ENCODE results near the gene DSCAML1.

DSCAML1 gene

DNA sequence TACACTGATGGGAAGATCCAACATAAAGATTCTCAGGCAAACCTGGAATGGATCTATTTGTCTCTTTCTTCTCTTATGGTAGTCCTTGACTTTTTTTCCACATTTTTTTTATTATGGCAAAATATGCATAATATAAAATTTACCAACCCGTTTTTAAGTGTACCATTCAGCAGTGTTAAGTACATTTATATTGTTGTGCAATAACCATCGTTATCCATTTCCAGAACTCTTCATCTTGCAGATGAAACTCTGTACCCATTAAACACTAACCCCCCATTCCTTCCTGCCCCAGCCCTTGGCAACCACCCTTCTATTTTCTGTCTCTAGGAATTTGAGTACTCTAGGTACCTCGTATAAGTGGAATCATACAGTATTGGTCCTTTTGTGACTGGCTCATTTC lies 99.7 kb downstream of the DSCAML1 start:
- no peak overlapping the region for H3K4me3 ChIP-seq (ENCODE audit: low read depth, low read length)
- TF ChIP-seq, protein P1, sequence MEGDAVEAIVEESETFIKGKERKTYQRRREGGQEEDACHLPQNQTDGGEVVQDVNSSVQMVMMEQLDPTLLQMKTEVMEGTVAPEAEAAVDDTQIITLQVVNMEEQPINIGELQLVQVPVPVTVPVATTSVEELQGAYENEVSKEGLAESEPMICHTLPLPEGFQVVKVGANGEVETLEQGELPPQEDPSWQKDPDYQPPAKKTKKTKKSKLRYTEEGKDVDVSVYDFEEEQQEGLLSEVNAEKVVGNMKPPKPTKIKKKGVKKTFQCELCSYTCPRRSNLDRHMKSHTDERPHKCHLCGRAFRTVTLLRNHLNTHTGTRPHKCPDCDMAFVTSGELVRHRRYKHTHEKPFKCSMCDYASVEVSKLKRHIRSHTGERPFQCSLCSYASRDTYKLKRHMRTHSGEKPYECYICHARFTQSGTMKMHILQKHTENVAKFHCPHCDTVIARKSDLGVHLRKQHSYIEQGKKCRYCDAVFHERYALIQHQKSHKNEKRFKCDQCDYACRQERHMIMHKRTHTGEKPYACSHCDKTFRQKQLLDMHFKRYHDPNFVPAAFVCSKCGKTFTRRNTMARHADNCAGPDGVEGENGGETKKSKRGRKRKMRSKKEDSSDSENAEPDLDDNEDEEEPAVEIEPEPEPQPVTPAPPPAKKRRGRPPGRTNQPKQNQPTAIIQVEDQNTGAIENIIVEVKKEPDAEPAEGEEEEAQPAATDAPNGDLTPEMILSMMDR (conservative IDR thresholded peaks at IDR 0.05; ENCODE audit: low read depth, low read length): no peak
- no peak for DNase-seq (ENCODE audit: low read depth)

DNA sequence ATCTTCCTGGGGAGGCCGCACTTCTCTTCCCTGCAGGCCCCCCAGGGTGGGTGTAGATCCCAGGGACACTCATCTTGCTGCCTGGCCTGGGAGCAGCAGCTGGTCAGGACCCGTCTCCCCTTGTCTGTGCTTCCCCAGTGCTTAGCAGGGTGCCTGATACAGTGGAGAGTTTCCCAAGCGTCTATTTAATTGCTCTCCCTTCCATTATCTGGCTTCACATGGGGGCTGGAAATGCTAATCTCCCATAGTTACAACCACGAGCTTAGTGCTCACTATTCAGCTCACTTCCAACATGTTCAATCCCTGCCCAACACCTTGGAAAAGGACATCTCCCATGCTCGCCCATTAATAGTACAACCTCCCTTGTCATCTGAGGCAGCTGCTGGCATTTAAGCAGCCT lies 100.5 kb downstream of the DSCAML1 start:
- no peak for DNase-seq (ENCODE audit: low read depth)
- TF ChIP-seq, protein P1 (conservative IDR thresholded peaks at IDR 0.05; ENCODE audit: low read depth, low read length): no peak
- H3K4me3 ChIP-seq (ENCODE audit: low read depth, low read length): no peak overlapping the region

DNA sequence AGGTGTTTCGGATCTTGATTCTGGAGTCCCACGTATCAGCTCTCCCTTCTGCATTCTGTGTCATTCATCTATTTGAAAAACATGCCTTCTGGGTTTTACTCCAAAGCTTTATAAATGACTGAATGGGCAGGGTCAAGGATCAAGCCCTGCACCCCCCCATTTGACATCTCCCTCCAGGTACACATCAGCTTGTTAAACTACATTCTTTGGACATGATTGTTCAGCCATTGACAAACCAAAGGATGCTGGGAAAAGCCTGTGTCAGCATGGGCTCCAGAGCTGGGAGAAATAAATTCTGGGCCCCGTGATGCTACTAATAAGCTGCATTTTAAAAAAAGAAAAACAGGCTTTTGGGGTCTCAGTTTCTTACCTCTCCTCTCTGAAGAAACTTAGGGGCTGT lies 103.7 kb downstream of the DSCAML1 start:
- TF ChIP-seq, protein P1 (conservative IDR thresholded peaks at IDR 0.05; ENCODE audit: low read depth, low read length): no peak
- DNase-seq (ENCODE audit: low read depth): no peak
- no peak overlapping the region for H3K4me3 ChIP-seq (ENCODE audit: low read depth, low read length)

DNA sequence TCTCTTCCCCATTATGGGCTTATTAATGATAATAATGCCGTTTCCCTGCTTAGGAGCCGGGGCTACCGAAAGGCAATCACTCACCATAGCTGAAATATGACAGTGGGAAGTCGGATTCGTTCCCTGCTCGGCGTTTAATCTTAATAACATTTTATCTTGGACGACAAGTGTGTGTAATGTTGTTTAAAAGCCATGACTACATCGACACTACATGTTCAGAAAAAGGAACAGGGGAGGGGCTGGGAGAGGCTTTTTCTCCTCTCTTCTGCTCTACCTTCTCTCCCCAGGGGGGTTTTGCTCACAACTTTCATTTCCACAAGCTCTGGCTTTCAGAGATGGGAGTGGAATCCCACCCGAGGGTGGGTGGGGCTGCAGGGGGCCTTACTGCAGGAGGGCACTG lies 105.5 kb downstream of the DSCAML1 start:
- TF ChIP-seq, protein P1 (conservative IDR thresholded peaks at IDR 0.05; ENCODE audit: low read depth, low read length): no peak

DNA sequence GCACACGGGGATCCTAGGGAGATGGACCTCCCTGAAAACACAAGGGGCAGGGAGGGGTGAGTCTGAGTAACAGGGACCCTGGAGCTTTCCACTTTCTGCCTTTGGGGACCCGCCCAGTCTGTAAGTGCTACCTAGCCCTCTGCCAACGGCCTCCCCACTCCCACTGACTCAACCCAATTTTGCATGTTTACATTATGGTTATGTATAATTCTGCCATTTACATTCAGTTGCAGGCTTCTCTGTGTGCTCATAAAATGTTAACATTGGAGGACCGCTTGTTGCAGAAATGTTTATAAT lies 105.8 kb downstream of the DSCAML1 start:
- H3K4me3 ChIP-seq (ENCODE audit: low read depth, low read length): no peak overlapping the region
- no peak for DNase-seq (ENCODE audit: low read depth)
- TF ChIP-seq, protein P1 (conservative IDR thresholded peaks at IDR 0.05; ENCODE audit: low read depth, low read length): no peak

More for the DNA sequence above, 105.5 kb downstream of the DSCAML1 start:
- no peak for DNase-seq (ENCODE audit: low read depth)
- no peak overlapping the region for H3K4me3 ChIP-seq (ENCODE audit: low read depth, low read length)

DNA sequence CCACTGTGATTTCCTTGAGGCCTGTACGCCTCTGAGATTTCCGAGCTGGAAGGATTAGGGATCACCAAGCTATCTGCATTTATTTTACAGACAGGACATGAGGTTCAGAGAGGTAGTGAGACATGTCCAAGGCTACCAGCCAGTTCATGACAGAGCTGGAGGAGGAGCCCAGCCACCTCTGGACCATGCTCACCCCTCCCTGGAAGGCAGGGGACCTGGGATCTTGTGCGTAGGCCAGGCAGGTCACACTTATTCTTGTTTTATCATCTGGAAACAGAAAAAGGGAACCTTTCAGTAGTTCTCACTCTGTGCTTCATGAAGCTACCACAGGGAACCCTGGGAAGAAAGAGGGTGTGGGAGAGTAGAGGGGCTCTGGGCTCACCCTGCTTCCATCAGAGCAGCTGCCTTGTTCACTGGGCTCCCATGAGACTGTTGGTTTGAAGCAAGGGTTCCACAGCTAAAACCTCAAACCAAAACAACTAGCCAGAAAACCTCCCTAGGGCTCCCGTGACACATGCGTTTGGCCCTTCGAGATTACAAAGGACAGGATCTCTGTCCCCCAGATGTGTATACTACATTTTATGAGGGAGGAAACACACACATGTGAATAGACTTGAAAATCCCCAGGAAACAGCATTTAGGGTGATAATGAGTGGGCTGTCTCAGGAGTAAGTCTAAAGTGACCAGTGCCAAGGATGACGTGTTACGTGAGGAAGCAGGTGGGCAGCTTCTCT lies 106.4 kb downstream of the DSCAML1 start:
- DNase-seq (ENCODE audit: low read depth): no peak

More for the DNA sequence above, 106.4 kb downstream of the DSCAML1 start:
- H3K4me3 ChIP-seq (ENCODE audit: low read depth, low read length): no peak overlapping the region
- TF ChIP-seq, protein P1 (conservative IDR thresholded peaks at IDR 0.05; ENCODE audit: low read depth, low read length): no peak

Data from choroid plexus epithelial cell (primary cell).